ENCODE measurements around the gene MYO3B.

DNA sequence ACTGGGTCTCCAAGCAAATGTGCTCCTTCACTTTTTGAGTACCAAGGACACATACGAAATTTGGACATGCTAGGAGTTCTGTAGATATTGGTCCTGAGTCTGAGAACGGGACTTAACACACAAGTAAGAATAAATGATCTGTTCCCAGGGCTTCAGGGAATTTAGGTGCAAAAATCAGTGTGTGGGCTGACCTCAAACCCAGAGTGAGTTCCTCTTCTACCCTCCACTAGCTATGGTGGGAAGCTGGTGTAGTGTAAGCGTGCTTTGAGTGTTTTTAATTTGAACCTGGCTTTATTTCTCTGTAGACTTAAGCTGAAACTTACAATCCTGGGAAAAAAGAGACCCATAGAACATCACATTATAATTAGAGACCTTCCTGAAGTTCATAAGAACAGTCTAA, 50.5 kb downstream of the MYO3B start:
- TF ChIP-seq ZBTB33 (IDR thresholded peaks at IDR 0.05; ENCODE audit: borderline replicate concordance, low read depth): no peak
- TF ChIP-seq, protein P1, sequence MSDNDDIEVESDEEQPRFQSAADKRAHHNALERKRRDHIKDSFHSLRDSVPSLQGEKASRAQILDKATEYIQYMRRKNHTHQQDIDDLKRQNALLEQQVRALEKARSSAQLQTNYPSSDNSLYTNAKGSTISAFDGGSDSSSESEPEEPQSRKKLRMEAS (IDR thresholded peaks at IDR 0.05; ENCODE audit: low read depth): no peak
- TF ChIP-seq CTCF (IDR thresholded peaks at IDR 0.05): no peak
- TF ChIP-seq, protein P2, sequence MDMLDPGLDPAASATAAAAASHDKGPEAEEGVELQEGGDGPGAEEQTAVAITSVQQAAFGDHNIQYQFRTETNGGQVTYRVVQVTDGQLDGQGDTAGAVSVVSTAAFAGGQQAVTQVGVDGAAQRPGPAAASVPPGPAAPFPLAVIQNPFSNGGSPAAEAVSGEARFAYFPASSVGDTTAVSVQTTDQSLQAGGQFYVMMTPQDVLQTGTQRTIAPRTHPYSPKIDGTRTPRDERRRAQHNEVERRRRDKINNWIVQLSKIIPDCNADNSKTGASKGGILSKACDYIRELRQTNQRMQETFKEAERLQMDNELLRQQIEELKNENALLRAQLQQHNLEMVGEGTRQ (IDR thresholded peaks at IDR 0.05; ENCODE audit: borderline replicate concordance, low read depth, low read length): no peak
- TF ChIP-seq, protein P3, sequence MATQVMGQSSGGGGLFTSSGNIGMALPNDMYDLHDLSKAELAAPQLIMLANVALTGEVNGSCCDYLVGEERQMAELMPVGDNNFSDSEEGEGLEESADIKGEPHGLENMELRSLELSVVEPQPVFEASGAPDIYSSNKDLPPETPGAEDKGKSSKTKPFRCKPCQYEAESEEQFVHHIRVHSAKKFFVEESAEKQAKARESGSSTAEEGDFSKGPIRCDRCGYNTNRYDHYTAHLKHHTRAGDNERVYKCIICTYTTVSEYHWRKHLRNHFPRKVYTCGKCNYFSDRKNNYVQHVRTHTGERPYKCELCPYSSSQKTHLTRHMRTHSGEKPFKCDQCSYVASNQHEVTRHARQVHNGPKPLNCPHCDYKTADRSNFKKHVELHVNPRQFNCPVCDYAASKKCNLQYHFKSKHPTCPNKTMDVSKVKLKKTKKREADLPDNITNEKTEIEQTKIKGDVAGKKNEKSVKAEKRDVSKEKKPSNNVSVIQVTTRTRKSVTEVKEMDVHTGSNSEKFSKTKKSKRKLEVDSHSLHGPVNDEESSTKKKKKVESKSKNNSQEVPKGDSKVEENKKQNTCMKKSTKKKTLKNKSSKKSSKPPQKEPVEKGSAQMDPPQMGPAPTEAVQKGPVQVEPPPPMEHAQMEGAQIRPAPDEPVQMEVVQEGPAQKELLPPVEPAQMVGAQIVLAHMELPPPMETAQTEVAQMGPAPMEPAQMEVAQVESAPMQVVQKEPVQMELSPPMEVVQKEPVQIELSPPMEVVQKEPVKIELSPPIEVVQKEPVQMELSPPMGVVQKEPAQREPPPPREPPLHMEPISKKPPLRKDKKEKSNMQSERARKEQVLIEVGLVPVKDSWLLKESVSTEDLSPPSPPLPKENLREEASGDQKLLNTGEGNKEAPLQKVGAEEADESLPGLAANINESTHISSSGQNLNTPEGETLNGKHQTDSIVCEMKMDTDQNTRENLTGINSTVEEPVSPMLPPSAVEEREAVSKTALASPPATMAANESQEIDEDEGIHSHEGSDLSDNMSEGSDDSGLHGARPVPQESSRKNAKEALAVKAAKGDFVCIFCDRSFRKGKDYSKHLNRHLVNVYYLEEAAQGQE (IDR thresholded peaks at IDR 0.05; ENCODE audit: low read depth, low read length): no peak
- TF ChIP-seq, protein P4, sequence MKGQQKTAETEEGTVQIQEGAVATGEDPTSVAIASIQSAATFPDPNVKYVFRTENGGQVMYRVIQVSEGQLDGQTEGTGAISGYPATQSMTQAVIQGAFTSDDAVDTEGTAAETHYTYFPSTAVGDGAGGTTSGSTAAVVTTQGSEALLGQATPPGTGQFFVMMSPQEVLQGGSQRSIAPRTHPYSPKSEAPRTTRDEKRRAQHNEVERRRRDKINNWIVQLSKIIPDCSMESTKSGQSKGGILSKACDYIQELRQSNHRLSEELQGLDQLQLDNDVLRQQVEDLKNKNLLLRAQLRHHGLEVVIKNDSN (IDR thresholded peaks at IDR 0.05; ENCODE audit: borderline replicate concordance, low read depth): no peak
- no peak for TF ChIP-seq ELF1 (IDR thresholded peaks at IDR 0.05)
- no peak for TF ChIP-seq SMC3 (IDR thresholded peaks at IDR 0.05; ENCODE audit: low read depth, low read length)
- TF ChIP-seq MXI1 (IDR thresholded peaks at IDR 0.05; ENCODE audit: low read depth, low read length): no peak
- TF ChIP-seq NRF1 (IDR thresholded peaks at IDR 0.05; ENCODE audit: low read depth, low read length): no peak
- TF ChIP-seq NFIC (IDR thresholded peaks at IDR 0.05; ENCODE audit: borderline replicate concordance): no peak

Measured in SK-N-SH (cell line).